SU-DHL-6 (cell line): ENCODE data around the gene APC2.

Experiments used
- H2AFZ ChIP-seq: fragments of 200-600 bp; sonication (generic); 2 replicates; pipeline ENCODE4 v1.6.1; 2014; ENCODE audit warnings: low read depth, mild to moderate bottlenecking, moderate library complexity, mixed read lengths, antibody characterized with exemption, low read length; ENCODE audit not compliant: severe bottlenecking
- H3F3A ChIP-seq: fragments of 200-600 bp; shearing (Covaris generic); 2 replicates; pipeline ENCODE4 v1.6.0; 2016; ENCODE audit warnings: antibody characterized with exemption, mild to moderate bottlenecking; ENCODE audit not compliant: insufficient read depth
- H3K27ac ChIP-seq: fragments of 200-600 bp; sonication (generic); 2 replicates; pipeline ENCODE4 v1.5.1; 2016; ENCODE audit warnings: low read depth, mild to moderate bottlenecking, low read length, moderate library complexity, mixed read lengths
- H3K27me3 ChIP-seq: fragments of 200-600 bp; sonication (generic), shearing (Covaris generic); 2 replicates; pipeline ENCODE4 v1.6.0; 2014; ENCODE audit warnings: mild to moderate bottlenecking, low read length
- H3K36me3 ChIP-seq: fragments of 200-600 bp; sonication (generic); 2 replicates; pipeline ENCODE4 v1.6.1; 2014; ENCODE audit warnings: mild to moderate bottlenecking, low read length, mixed read lengths
- H3K4me2 ChIP-seq: fragments of 300-600, 200-600 bp; shearing (Covaris generic), sonication (generic); 2 replicates; pipeline ENCODE4 v1.6.0; 2014; ENCODE audit warnings: low read length, low read depth, mild to moderate bottlenecking; ENCODE audit not compliant: poor library complexity, severe bottlenecking
- H3K4me3 ChIP-seq: fragments of 200-600 bp; sonication (generic); 2 replicates; pipeline ENCODE4 v1.5.1; 2014; ENCODE audit warnings: antibody characterized with exemption, low read length, mild to moderate bottlenecking, mixed read lengths; ENCODE audit not compliant: insufficient read depth, poor library complexity, severe bottlenecking
- H3K79me2 ChIP-seq: fragments of 200-600 bp; sonication (generic); 2 replicates; pipeline ENCODE4 v1.6.1; 2014; ENCODE audit warnings: mild to moderate bottlenecking, low read length, moderate library complexity; ENCODE audit not compliant: insufficient read depth
- H3K9ac ChIP-seq: fragments of 200-600 bp; sonication (generic); 2 replicates; pipeline ENCODE4 v1.7.0; 2014; ENCODE audit warnings: mild to moderate bottlenecking, low read length
- H3K9me2 ChIP-seq: fragments of 200-600 bp; sonication (generic); replicated peaks from 2 replicates; pipeline ENCODE4 v1.6.1; 2014; ENCODE audit warnings: low read length; ENCODE audit not compliant: insufficient read depth
- H3K9me3 ChIP-seq: fragments of 200-600 bp; sonication (generic); 2 replicates; pipeline ENCODE4 v1.6.1; 2014; ENCODE audit warnings: low read length, mixed read lengths; ENCODE audit not compliant: insufficient read depth
- H4K20me1 ChIP-seq: fragments of 200-600 bp; sonication (generic); 2 replicates; pipeline ENCODE4 v1.6.1; 2014; ENCODE audit warnings: low read depth, mild to moderate bottlenecking, antibody characterized with exemption, low read length, moderate library complexity, mixed read lengths
- CTCF ChIP-seq: fragments of 200-600 bp; sonication (generic); IDR thresholded peaks from one replicate; pipeline ENCODE4 v1.5.1; 2017; ENCODE audit warnings: antibody characterized with exemption, mild to moderate bottlenecking, low read length, moderate library complexity; ENCODE audit not compliant: insufficient read depth, poor library complexity, severe bottlenecking
- EZH2phosphoT487 ChIP-seq: fragments of 200-600 bp; sonication (generic), shearing (Covaris generic); conservative IDR thresholded peaks from 2 replicates; pipeline ENCODE4 v1.6.1; 2018; ENCODE audit warnings: mild to moderate bottlenecking, antibody characterized with exemption, low read length, moderate library complexity, mixed read lengths

The APC2 gene

GRCh38 chr19:1456121-1456900, 6.4 kb downstream of the APC2 start:
- Histone ChIP-seq H4K20me1 (no peaks in the 10 kb centered on the region), H3K4me3 (no peak overlapping the region), H3K27ac (no peak overlapping the region), H3K36me3 (no peaks in the 10 kb centered on the region), H3K9me3 (no peaks in the 10 kb centered on the region), H3K9me2 (no peaks in the 10 kb centered on the region), H2AFZ (no peak overlapping the region), H3F3A (no peaks in the 10 kb centered on the region), H3K9ac (no peak overlapping the region), H3K4me2 (no peak overlapping the region), H3K79me2 (no peaks in the 10 kb centered on the region), H3K27me3 (no peaks in the 10 kb centered on the region)
- TF ChIP-seq CTCF: no peak
- no peak for TF ChIP-seq EZH2phosphoT487

GRCh38 chr19:1457031-1457739, 7.3 kb downstream of the APC2 start:
- no peaks in the 10 kb centered on the region for H3F3A ChIP-seq
- H3K4me3 ChIP-seq: no peak overlapping the region
- no peaks in the 10 kb centered on the region for H3K79me2 ChIP-seq
- H3K9me3 ChIP-seq: no peaks in the 10 kb centered on the region
- no peak overlapping the region for H3K27ac ChIP-seq
- H3K27me3 ChIP-seq: no peaks in the 10 kb centered on the region
- H3K4me2 ChIP-seq: no peak overlapping the region
- H2AFZ ChIP-seq: no peak overlapping the region
- no peaks in the 10 kb centered on the region for H3K9me2 ChIP-seq
- no peaks in the 10 kb centered on the region for H3K36me3 ChIP-seq
- H3K9ac ChIP-seq: no peak overlapping the region
- no peaks in the 10 kb centered on the region for H4K20me1 ChIP-seq
- TF ChIP-seq EZH2phosphoT487 (no peak), CTCF (no peak)

GRCh38 chr19:1457892-1458291, 8.0 kb downstream of the APC2 start:
- Histone ChIP-seq H4K20me1 (no peaks in the 10 kb centered on the region), H2AFZ (no peak overlapping the region), H3K9ac (no peak overlapping the region)

More at GRCh38 chr19:1457892-1458291, 8.0 kb downstream of the APC2 start:
- H3K4me3 ChIP-seq: no peak overlapping the region
- no peaks in the 10 kb centered on the region for H3K9me2 ChIP-seq
- no peaks in the 10 kb centered on the region for H3K36me3 ChIP-seq
- no peaks in the 10 kb centered on the region for H3K79me2 ChIP-seq
- no peak overlapping the region for H3K27ac ChIP-seq
- H3K4me2 ChIP-seq: no peak overlapping the region
- TF ChIP-seq CTCF (no peak), EZH2phosphoT487 (no peak)
- H3K27me3 ChIP-seq: no peaks in the 10 kb centered on the region
- no peaks in the 10 kb centered on the region for H3K9me3 ChIP-seq
- no peaks in the 10 kb centered on the region for H3F3A ChIP-seq
